ENCODE data around the gene FSD1L.

GRCh38 chr9:105447386-105447813 lies 434 bp upstream of the FSD1L start:
- TF ChIP-seq CTCF (IDR thresholded peaks at IDR 0.05) (no peak), EZH2phosphoT487 (IDR thresholded peaks at IDR 0.05) (no peak), EZH2 (IDR thresholded peaks at IDR 0.05) (no peak)

Data from neural progenitor cell (in vitro differentiated cells).